AG04449 (cell line): ENCODE data around the gene C19orf38.

Experiments used
- CTCF ChIA-PET: fragments of 350-600 bp; formaldehyde crosslinking; extraction: SDS; loops from one replicate; lab custom pipeline; 2021; ENCODE audit warnings: antibody characterized with exemption; lab: Yijun Ruan, JAX
- POLR2A ChIA-PET: fragments of 400-600, 350-600 bp; formaldehyde crosslinking; extraction: SDS; loops from one replicate; lab custom pipeline; 2020; ENCODE audit warnings: antibody characterized with exemption, inconsistent platforms; lab: Yijun Ruan, JAX
- DNase-seq: peaks from one replicate; pipeline ENCODE4 v3.0.0-alpha.2; 2010; ENCODE audit warnings: low read depth, low spot score
- H3K4me3 ChIP-seq: 2 replicates; pipeline ENCODE4 v1.5.1; 2011; ENCODE audit warnings: low read depth, mild to moderate bottlenecking, control low read depth, low read length
- TF ChIP-seq, protein P1 (sequence below): IDR thresholded peaks from one replicate; pipeline ENCODE4 v1.5.1; 2011; ENCODE audit warnings: mild to moderate bottlenecking, moderate library complexity, low read length, control low read depth, inconsistent platforms; ENCODE audit not compliant: insufficient read depth; ENCODE audit errors: missing control alignments

C19orf38 gene

DNA sequence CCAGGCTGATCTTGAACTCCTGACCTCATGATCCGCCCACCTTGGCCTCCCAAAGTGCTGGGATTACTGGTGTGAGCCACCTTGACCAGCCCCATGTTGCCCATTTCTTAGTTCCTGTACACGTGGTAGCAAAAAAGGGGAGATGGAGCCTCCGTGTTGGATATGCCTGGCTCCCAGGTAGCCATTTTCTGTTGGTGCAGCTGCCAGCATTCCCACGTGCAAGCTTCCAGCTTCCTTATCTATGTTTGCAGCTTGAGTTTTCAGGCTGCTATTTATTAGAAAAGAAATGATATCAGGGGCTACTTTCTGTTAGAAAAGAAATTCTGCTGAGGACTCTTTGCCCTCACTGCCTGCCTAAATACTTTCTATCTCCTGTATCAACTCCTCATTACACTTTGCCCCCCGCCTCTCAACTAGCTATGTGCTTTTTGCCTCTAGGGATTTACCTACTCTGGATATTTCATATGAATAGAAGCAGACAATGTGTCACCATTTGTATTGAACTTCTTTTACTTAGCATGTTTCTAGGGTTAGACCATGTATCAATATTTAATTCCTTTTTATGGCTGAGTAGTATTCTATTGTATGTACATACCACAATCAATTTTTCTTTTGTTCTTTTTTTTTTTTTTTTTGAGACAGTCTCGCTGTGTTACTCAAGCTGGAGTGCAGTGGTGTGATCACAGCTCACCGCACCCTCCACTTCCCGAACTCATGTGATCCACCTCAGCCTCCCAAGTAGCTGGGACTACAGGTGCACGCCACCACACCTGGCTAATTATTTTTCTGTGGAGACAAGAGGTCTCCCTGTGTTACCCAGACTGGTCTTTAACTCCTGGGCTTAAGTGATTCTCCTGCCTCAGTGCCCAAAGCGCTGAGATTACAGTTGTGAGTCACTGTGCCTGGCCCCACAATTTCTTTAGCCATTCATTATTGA is 8.8 kb upstream of the C19orf38 start:
- H3K4me3 ChIP-seq = no peak overlapping the region
- ChIA-PET POLR2A (no interaction called here), CTCF (interaction anchor here (2.5 to 25.0 kb wide), 2 partner anchors 25 to 122 kb away, joined by 10 to 559 read pairs; partner anchors contain the start of genes CARM1 and DNM2)
- TF ChIP-seq, protein P1, sequence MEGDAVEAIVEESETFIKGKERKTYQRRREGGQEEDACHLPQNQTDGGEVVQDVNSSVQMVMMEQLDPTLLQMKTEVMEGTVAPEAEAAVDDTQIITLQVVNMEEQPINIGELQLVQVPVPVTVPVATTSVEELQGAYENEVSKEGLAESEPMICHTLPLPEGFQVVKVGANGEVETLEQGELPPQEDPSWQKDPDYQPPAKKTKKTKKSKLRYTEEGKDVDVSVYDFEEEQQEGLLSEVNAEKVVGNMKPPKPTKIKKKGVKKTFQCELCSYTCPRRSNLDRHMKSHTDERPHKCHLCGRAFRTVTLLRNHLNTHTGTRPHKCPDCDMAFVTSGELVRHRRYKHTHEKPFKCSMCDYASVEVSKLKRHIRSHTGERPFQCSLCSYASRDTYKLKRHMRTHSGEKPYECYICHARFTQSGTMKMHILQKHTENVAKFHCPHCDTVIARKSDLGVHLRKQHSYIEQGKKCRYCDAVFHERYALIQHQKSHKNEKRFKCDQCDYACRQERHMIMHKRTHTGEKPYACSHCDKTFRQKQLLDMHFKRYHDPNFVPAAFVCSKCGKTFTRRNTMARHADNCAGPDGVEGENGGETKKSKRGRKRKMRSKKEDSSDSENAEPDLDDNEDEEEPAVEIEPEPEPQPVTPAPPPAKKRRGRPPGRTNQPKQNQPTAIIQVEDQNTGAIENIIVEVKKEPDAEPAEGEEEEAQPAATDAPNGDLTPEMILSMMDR = no peak
- DNase-seq = no peak

DNA sequence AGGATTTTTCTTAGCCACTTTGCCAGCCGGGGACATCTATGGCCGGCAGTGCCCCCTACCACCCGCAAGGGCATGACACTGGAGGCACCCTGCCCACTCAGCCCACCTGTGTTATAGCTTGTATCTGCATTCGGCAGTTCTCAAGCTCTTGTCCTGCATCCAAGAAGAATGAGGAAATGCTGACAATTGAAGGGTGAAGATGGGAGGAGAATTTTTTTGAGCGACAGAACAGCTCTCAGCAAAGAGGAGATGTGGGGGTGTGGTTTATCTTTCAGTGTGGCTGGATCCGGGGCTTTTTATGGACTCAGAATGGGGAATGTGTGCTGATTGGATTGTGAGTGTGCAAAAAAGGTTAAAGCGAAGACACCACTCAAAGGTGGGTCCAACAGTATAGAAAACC is 5.4 kb upstream of the C19orf38 start:
- no peak overlapping the region for H3K4me3 ChIP-seq
- no peak for DNase-seq
- POLR2A ChIA-PET = interaction anchor here (0.7 kb wide), 1 partner anchor 22 kb away, joined by 3 read pairs; no protein-coding TSS in a partner anchor
- CTCF ChIA-PET = interaction anchor here (0.6 to 25.0 kb wide), 3 partner anchors 22 to 125 kb away, joined by 3 to 559 read pairs (median 5); partner anchors contain the start of genes CARM1 and DNM2
- TF ChIP-seq, protein P1 = no peak

DNA sequence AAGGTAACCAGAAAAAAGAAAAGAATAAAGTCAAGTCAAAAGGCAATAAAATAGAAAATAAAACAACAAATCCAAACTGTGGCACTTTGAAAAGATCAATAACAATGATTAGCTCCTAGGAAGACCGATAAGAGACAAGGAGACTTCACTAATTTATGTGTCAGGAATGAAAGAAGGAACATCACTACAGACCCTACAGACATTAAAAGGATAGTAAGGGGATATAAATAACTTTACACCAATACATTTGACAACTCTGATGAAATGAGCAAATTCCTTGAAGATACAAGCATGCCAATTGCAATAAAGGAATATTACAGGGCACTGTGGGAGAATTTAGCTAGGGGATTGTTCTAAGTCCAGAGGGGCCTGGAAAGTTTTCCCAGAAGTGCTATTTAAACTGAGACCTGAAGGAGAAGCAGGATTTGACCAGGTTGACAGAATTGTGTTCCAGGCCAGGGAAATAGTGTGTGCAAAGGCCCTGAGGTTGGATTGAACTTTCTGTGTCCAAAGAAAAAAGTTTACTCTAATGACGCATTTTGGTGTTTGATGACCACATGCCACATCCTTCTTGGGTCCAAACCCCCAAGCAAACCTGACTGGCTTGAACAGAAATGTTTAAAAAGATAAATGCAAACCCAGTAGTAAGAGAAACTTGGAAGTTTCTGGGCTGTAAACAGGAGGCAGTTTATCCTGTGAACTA is 1.6 kb upstream of the C19orf38 start:
- POLR2A ChIA-PET = no interaction called here
- TF ChIP-seq, protein P1 = no peak

DNA sequence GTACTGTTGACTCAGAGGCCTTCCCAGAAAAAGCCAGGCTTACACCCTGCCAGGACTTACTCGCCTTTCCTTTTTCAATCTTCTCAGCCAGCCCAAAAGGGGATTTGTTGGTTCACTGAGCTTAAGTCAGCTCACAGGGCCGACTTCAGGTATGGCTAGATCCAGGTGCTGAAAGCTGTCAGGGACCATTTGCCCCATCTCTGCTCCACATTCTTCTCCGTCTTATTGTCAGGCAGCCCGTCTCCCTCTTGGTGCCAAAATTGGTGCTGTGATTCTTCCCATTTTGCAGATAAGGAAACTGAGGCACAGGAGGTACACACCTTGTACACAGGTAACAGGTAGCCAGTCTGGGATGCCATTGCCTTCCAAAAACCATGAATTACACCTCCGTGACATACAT is 2.4 kb downstream of the C19orf38 start:
- TF ChIP-seq, protein P1 = no peak
- POLR2A ChIA-PET = interaction anchor here (0.7 kb wide), 1 partner anchor 33 kb away, joined by 3 read pairs; no protein-coding TSS in a partner anchor
- no peak overlapping the region for H3K4me3 ChIP-seq
- CTCF ChIA-PET = interaction anchor here (1.6 to 25.0 kb wide), 3 partner anchors 14 to 133 kb away, joined by 4 to 559 read pairs (median 7); partner anchors contain the start of genes CARM1, DNM2 and TMED1
- DNase-seq = no peak

More for the DNA sequence above, 1.6 kb upstream of the C19orf38 start:
- no peak overlapping the region for H3K4me3 ChIP-seq
- CTCF ChIA-PET = interaction anchor here (0.6 to 25.0 kb wide), 3 partner anchors 9 to 18 kb away, joined by 3 to 559 read pairs (median 3); partner anchors contain the start of genes CARM1 and TMED1
- DNase-seq = no peak

DNA sequence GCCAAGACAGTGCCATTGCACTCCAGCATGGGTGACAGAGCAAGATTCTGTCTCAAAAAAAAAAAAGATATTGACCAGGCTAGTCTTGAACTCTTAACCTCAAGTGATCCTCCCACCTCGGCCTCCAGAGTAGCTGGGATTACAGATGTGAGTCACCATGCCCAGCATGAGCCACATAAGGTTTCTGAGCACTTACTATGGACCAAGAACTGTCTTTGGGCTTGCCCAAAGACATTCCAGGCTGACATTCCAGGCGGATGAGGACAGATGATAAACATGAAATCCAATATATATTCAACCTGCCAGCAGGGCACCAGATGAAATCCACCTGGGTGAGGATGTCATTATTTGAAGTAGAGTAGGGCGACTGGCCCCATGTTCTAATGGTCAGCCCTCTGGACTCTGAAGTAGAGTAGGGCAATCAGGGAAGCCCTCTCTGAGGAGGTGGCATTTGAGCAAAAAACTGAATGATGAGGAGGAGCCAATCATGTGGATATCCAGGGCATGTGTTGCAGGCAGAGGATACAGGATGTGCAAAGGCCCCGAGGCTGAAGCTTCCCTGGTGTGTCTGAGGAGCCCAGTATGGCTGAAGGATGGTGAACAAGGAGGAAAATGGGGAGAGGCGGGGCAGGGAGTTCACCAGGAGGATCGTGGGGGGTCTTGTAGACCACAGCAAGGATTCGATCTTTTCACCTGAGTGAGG is 4.0 kb downstream of the C19orf38 start:
- CTCF ChIA-PET = interaction anchor here (1.3 to 25.0 kb wide), 4 partner anchors 12 to 135 kb away, joined by 3 to 559 read pairs (median 6); partner anchors contain the start of genes CARM1, DNM2 and TMED1
- DNase-seq = no peak

More for the DNA sequence above, 4.0 kb downstream of the C19orf38 start:
- TF ChIP-seq, protein P1 = no peak
- no peak overlapping the region for H3K4me3 ChIP-seq
- POLR2A ChIA-PET = no interaction called here
